K562 (cell line): ENCODE measurements around the gene POC1B. TPM values are rescaled to one million over a fixed set of nuclear protein-coding genes. Genes with fewer than 3 reads are reported as not detected.

Experiments
- CHD7 ChIP-seq: fragments of 200-600 bp; sonication (generic); IDR thresholded peaks from one replicate; pipeline ENCODE4 v1.6.1; 2012; ENCODE audit warnings: mild to moderate bottlenecking, low read depth, low read length, inconsistent platforms
- PHF20 ChIP-seq: fragments of 450-650 bp; IDR thresholded peaks from 2 replicates; pipeline ENCODE4 v1.6.1; 2018; ENCODE audit not compliant: partially characterized antibody
- SMARCB1 ChIP-seq: IDR thresholded peaks from 2 replicates; pipeline ENCODE4 v1.6.1; 2011; ENCODE audit warnings: improper control_type of control experiment, low read depth; ENCODE audit not compliant: insufficient read length
- SRF ChIP-seq, 2 experiments: fragments of 250-450, 450-650 bp in 1 of 2; sonication (Bioruptor Pico) in 1 of 2; sonication (generic) in 1 of 2; formaldehyde crosslinking; IDR thresholded peaks; 2 replicates each; pipeline versions ENCODE4 v1.5.0 to v1.5.1; 2020 to 2022; ENCODE audit warnings: mild to moderate bottlenecking in 1 of 2, missing genetic modification reagents in 1 of 2
- polyA plus RNA-seq, 8 experiments: library from polyadenylated mRNA; depleted of rRNA in 4 of 8; stranded (reverse) in 5 of 8; unstranded in 3 of 8; fragments of >200 nt; fragmentation: Nextera tagmentation in 2 of 8; fragmentation: Illumina TruSeq in 1 of 8; extraction: Ambion mirVana in 2 of 8; extraction: Trizol in 1 of 8; gene quantifications; 2 replicates each; pipeline versions ENCODE4 v1.2.1 to v1.2.3, GENCODE V29; 2011 to 2014; ENCODE audit warnings: inconsistent platforms in 1 of 8, missing spikeins in 1 of 8
- total RNA-seq, 7 experiments: library from RNA; depleted of rRNA in 6 of 7; stranded (reverse); fragments of >200 nt in 6 of 7; fragmentation: Illumina TruSeq in 2 of 7; extraction: Trizol in 2 of 7; gene quantifications; 2 replicates each; pipeline versions ENCODE4 v1.2.1 to v1.2.3, GENCODE V29; 2011 to 2021; ENCODE audit warnings: low replicate concordance in 1 of 7

Gene POC1B
- total and polyA plus RNA-seq, 9 of the 15 experiments (the other 6 are each of a cell fraction or from before 2014, with no cell fraction given), result 4.5 to 16.1 (median 10.4) TPM

- TF ChIP-seq CHD7 (no peak), SMARCB1 (no peak), SRF (CRISPR knock-in tag; IDR thresholded peaks at IDR 0.05) (no peak), PHF20 (no peak)
- TF ChIP-seq, all 486 proteins: peak for 0
Measured at GRCh38 chr12:89436062-89436461, 89.8 kb downstream of the POC1B start (continued).
